ENCODE data around the gene CLK3. TPM values are rescaled to one million over a fixed set of nuclear protein-coding genes. Genes with fewer than 3 reads are reported as not detected.

CLK3 gene
- total and polyA plus RNA-seq, 10 donors, result 54.0 to 229 (median 105) TPM

DNA sequence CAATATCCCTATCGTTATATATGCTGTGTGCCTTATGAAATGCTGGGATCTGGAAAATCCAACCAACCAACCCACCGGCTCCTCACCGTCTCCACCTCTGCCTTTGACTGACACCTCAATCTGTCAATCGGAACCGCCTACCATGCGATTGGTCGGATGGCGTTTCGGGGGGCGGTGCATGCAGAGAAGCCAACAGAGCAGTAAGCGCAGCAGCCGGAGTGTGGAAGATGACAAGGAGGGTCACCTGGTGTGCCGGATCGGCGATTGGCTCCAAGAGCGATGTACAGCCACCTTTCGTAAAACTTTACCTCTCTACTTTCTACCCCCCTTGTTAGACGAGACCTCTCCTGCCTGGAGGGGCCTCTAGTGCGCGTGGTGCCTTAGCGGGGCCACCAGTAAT is 6.3 kb downstream of the CLK3 start:
- Histone ChIP-seq H3K27ac (no peak overlapping the region), H3K4me3 (no peak overlapping the region), H3K4me1 (peaks cover 22 to 88% (median 51%) of the 10 kb centered on the region in 6 donors), H3K27me3 (replicated peaks in 1 of 7) (no peaks in the 10 kb centered on the region), H3K9me3 (no peaks in the 10 kb centered on the region), H3K36me3 (peaks cover 4 to 97% (median 85%) of the 10 kb centered on the region in 6 donors)
- intact Hi-C loops (cut with DNase I; ENCODE audit: low total_unique reads), result no loop called here
- WGBS, 5 donors, result 93 to 97% (median 94%) methylated on average over 21 of the region's 21 CpGs
- peak; percentile 73 for DNase-seq
- TF ChIP-seq POLR2A (IDR thresholded peaks at IDR 0.05), result no peak
- TF ChIP-seq, protein P1, sequence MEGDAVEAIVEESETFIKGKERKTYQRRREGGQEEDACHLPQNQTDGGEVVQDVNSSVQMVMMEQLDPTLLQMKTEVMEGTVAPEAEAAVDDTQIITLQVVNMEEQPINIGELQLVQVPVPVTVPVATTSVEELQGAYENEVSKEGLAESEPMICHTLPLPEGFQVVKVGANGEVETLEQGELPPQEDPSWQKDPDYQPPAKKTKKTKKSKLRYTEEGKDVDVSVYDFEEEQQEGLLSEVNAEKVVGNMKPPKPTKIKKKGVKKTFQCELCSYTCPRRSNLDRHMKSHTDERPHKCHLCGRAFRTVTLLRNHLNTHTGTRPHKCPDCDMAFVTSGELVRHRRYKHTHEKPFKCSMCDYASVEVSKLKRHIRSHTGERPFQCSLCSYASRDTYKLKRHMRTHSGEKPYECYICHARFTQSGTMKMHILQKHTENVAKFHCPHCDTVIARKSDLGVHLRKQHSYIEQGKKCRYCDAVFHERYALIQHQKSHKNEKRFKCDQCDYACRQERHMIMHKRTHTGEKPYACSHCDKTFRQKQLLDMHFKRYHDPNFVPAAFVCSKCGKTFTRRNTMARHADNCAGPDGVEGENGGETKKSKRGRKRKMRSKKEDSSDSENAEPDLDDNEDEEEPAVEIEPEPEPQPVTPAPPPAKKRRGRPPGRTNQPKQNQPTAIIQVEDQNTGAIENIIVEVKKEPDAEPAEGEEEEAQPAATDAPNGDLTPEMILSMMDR (IDR thresholded peaks at IDR 0.05 in 8 of 11, conservative IDR thresholded peaks at IDR 0.05 in 3 of 11), result no peak
- TF ChIP-seq POLR2AphosphoS5 (IDR thresholded peaks at IDR 0.05), result no peak

DNA sequence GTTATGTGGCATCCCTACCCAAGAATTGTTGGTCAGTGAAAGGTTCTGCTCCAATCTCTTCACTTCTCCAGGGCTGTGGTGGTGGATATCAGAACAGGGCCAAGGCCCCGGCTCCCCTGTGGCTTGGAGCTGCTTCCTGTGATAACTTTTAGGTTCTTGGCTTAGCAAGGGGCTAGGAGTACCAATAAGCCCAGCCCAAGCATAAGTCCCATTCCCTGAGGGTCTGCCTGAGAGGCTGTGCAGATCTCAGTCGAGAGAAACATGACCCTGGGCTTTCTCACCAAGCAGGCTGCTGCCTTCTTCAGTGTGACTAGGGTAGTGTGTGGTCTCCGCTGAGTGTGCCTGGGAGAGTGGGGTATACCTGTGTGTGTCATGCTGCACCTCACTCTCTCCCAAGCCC is 7.1 kb downstream of the CLK3 start:
- Histone ChIP-seq H3K27ac (no peak overlapping the region), H3K9me3 (no peaks in the 10 kb centered on the region), H3K27me3 (replicated peaks in 1 of 7) (no peaks in the 10 kb centered on the region), H3K4me3 (no peak overlapping the region), H3K4me1 (peaks cover 20 to 88% (median 50%) of the 10 kb centered on the region in 6 donors), H3K36me3 (peaks cover 4 to 100% (median 93%) of the 10 kb centered on the region in 6 donors)
- TF ChIP-seq POLR2AphosphoS5 (IDR thresholded peaks at IDR 0.05) (no peak), POLR2A (IDR thresholded peaks at IDR 0.05) (no peak)
- TF ChIP-seq, protein P1 (IDR thresholded peaks at IDR 0.05 in 8 of 11, conservative IDR thresholded peaks at IDR 0.05 in 3 of 11), result no peak
- 86 to 93% (median 90%) methylated on average over 3 of the region's 3 CpGs for WGBS, 5 donors
- peak; percentile 29 for DNase-seq
- intact Hi-C loops (cut with DNase I; ENCODE audit: low total_unique reads), result no loop called here

DNA sequence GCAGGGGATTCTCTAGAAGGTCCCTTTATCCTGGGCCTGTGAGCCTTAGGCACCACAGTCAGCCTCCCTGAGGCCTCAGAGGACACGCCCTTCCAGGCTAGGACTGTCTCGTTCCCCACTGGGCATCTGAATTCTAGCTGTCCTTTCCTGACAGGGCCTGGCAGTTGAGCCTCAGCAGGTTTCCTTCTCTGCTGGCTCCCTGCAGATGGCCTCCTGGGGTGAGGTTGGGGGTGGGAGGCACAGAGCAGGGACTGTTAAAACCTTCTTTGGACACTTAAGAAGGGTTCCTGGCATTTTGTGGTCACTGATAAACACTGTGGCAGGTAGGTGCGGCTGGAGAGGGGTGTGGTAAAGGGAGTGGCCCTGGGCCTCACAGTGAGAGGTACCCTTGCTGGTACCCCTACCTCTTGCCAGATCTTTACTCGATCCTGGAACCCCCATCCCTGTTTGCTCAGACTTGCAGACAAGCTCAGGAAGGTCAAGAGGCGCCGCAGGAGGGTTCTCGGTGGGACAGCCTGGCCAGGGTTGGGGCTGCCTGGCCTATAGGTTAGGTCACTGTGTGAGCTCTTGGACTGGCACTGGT is 8.5 kb downstream of the CLK3 start:
- DNase-seq, result peak; percentile 58

DNA sequence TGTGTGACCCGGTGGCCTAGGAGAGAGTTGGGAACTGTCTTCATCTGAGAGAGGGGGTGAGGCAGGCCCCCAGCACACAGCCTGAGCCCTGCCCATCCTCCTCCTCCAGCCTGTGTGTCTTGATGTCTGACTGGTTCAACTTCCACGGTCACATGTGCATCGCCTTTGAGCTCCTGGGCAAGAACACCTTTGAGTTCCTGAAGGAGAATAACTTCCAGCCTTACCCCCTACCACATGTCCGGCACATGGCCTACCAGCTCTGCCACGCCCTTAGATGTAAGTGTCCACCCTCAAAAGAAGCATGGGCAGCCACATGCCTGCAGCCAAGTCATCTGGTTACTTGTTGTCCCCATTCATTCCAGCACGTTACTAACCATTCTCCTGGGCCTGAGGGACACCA is 10.1 kb downstream of the CLK3 start:
- no peaks in the 10 kb centered on the region for H3K27me3 ChIP-seq (replicated peaks in 1 of 7)
- H3K27ac ChIP-seq, result peak overlapping the region in 4 of 8 donors; percentile 72 to 81 (median 74)
- WGBS, 5 donors, result 80 to 97% (median 91%) methylated on average over 6 of the region's 6 CpGs
- intact Hi-C loops (cut with DNase I; ENCODE audit: low total_unique reads), result no loop called here
- peaks cover 15 to 88% (median 51%) of the 10 kb centered on the region in 6 donors for H3K4me1 ChIP-seq
- no peak for DNase-seq
- TF ChIP-seq, protein P1 (IDR thresholded peaks at IDR 0.05 in 8 of 11, conservative IDR thresholded peaks at IDR 0.05 in 3 of 11), result no peak
- no peak for TF ChIP-seq POLR2A (IDR thresholded peaks at IDR 0.05)
- no peak for TF ChIP-seq POLR2AphosphoS5 (IDR thresholded peaks at IDR 0.05)
- peaks cover 4 to 100% (median 100%) of the 10 kb centered on the region in 6 donors for H3K36me3 ChIP-seq
- no peak overlapping the region for H3K4me3 ChIP-seq
- H3K9me3 ChIP-seq, result no peaks in the 10 kb centered on the region

More for the DNA sequence above, 8.5 kb downstream of the CLK3 start:
- Histone ChIP-seq H3K27me3 (replicated peaks in 1 of 7) (no peaks in the 10 kb centered on the region), H3K4me1 (peaks cover 17 to 88% (median 51%) of the 10 kb centered on the region in 6 donors), H3K27ac (peak overlapping the region in 1 of 8 donors; percentile 81), H3K36me3 (peaks cover 4 to 100% (median 100%) of the 10 kb centered on the region in 6 donors), H3K9me3 (no peaks in the 10 kb centered on the region), H3K4me3 (no peak overlapping the region)
- intact Hi-C loops (cut with DNase I; ENCODE audit: low total_unique reads), result no loop called here
- WGBS, 5 donors, result 79 to 94% (median 92%) methylated on average over 4 to 7 of the region's 7 CpGs
- TF ChIP-seq POLR2AphosphoS5 (IDR thresholded peaks at IDR 0.05) (no peak), POLR2A (IDR thresholded peaks at IDR 0.05) (no peak)
- TF ChIP-seq, protein P1 (IDR thresholded peaks at IDR 0.05 in 8 of 11, conservative IDR thresholded peaks at IDR 0.05 in 3 of 11), result no peak

Measured in spleen (tissue), 11 donors.